BE2C (cell line): ENCODE data around the gene RAB14.
A peak's percentile ranks its signal among the peaks of the same experiment; 100 is the strongest.

Source experiments
- DNase-seq: peaks from one replicate; pipeline ENCODE4 v3.0.0-alpha.2; 2020
- H3K27me3 ChIP-seq: fragments of 250-450 bp; sonication (Bioruptor Pico); 2 replicates; pipeline ENCODE4 v1.5.1; 2020; ENCODE audit warnings: mild to moderate bottlenecking
- H3K36me3 ChIP-seq: fragments of 250-450 bp; sonication (Bioruptor Pico); 2 replicates; pipeline ENCODE4 v1.5.1; 2020; ENCODE audit warnings: mild to moderate bottlenecking
- H3K4me1 ChIP-seq: fragments of 250-450 bp; sonication (Bioruptor Pico); 2 replicates; pipeline ENCODE4 v1.5.1; 2020
- H3K4me3 ChIP-seq: 2 replicates; pipeline ENCODE4 v1.5.1; 2011; ENCODE audit warnings: low read depth, low read length
- H3K9me3 ChIP-seq: fragments of 250-450 bp; sonication (Bioruptor Pico); 2 replicates; pipeline ENCODE4 v1.5.1; 2020
- CTCF ChIP-seq: IDR thresholded peaks from 2 replicates; pipeline ENCODE4 v1.5.1; 2012; ENCODE audit warnings: mild to moderate bottlenecking, low read depth, low read length

RAB14 gene

GRCh38 chr9:121210536-121210935 lies 8.9 kb upstream of the RAB14 start:
- no peak for TF ChIP-seq CTCF
- Histone ChIP-seq H3K9me3 (no peaks in the 10 kb centered on the region), H3K4me3 (no peak overlapping the region), H3K27me3 (no peaks in the 10 kb centered on the region), H3K36me3 (no peaks in the 10 kb centered on the region), H3K4me1 (no peaks in the 10 kb centered on the region)
- no peak for DNase-seq

GRCh38 chr9:121207371-121207940 lies 5.8 kb upstream of the RAB14 start:
- DNase-seq = no peak
- Histone ChIP-seq H3K9me3 (no peaks in the 10 kb centered on the region), H3K27me3 (no peaks in the 10 kb centered on the region), H3K4me1 (no peaks in the 10 kb centered on the region), H3K4me3 (no peak overlapping the region), H3K36me3 (no peaks in the 10 kb centered on the region)
- no peak for TF ChIP-seq CTCF

GRCh38 chr9:121206516-121207370 lies 5.1 kb upstream of the RAB14 start:
- H3K36me3 ChIP-seq = no peaks in the 10 kb centered on the region
- no peak for TF ChIP-seq CTCF
- H3K9me3 ChIP-seq = no peaks in the 10 kb centered on the region
- H3K27me3 ChIP-seq = no peaks in the 10 kb centered on the region
- no peaks in the 10 kb centered on the region for H3K4me1 ChIP-seq
- DNase-seq = no peak
- no peak overlapping the region for H3K4me3 ChIP-seq

- Histone ChIP-seq H3K27me3 (no peaks in the 10 kb centered on the region), H3K36me3 (peaks cover 5% of the 10 kb centered on the region; the same call in 1 of the 2 replicates), H3K9me3 (no peaks in the 10 kb centered on the region), H3K4me1 (no peaks in the 10 kb centered on the region), H3K4me3 (no peak overlapping the region)
- TF ChIP-seq CTCF = no peak
- DNase-seq = no peak
These were observed 2.9 kb upstream of the RAB14 start for GRCh38 chr9:121204611-121205010.

- H3K27me3 ChIP-seq = no peaks in the 10 kb centered on the region
- no peak for DNase-seq
- no peak for TF ChIP-seq CTCF
- H3K4me1 ChIP-seq = no peaks in the 10 kb centered on the region
- no peak overlapping the region for H3K4me3 ChIP-seq
- H3K36me3 ChIP-seq = peaks cover 5% of the 10 kb centered on the region; the same call in 1 of the 2 replicates
- no peaks in the 10 kb centered on the region for H3K9me3 ChIP-seq
These were observed 2.5 kb upstream of the RAB14 start for GRCh38 chr9:121204121-121204520.

GRCh38 chr9:121201045-121201737 lies 478 bp downstream of the RAB14 start:
- H3K27me3 ChIP-seq = no peaks in the 10 kb centered on the region
- peak overlapping the region; percentile 86 for H3K4me3 ChIP-seq
- DNase-seq = peak; percentile 53
- H3K9me3 ChIP-seq = no peaks in the 10 kb centered on the region
- H3K36me3 ChIP-seq = peaks cover 5% of the 10 kb centered on the region; the same call in 1 of the 2 replicates
- H3K4me1 ChIP-seq = peaks cover 7% of the 10 kb centered on the region
- TF ChIP-seq CTCF = no peak
